Smooth muscle cell of the umbilical artery (primary cell): ENCODE data around the gene NXPE3. TPM values are rescaled to one million over a fixed set of nuclear protein-coding genes. Genes with fewer than 3 reads are reported as not detected.

Experiments used
- total RNA-seq: library from RNA; depleted of rRNA; stranded (reverse); fragments of >200 nt; gene quantifications from 2 replicates; pipeline ENCODE4 v1.2.3, GENCODE V29; 2014

Gene NXPE3
- total RNA-seq, result 27.3 and 39.5 TPM in 2 replicates

GRCh38 chr3:101779047-101779821 is at the start of gene NXPE3:
Gene NXPE3, plus strand, starts transcription at chr3:101779211. Its CDS starts 6,386 bp downstream, at chr3:101785597.

GRCh38 chr3:101848754-101849713 is 70.0 kb downstream of the NXPE3 start, which contains the start of gene NFKBIZ:
Gene NFKBIZ, plus strand, starts transcription at chr3:101849514. Its CDS starts 115 bp downstream, at chr3:101849629.

Other genes starting within 250 kb of the NXPE3 start
- gene TRMT10C, start 217.3 kb upstream of the NXPE3 start, total RNA-seq, result 22.0 and 27.3 TPM in 2 replicates
- 99.2 and 127 TPM in 2 replicates for gene PCNP, start 205.0 kb upstream of the NXPE3 start, total RNA-seq
- 25.8 and 30.2 TPM in 2 replicates for gene ZBTB11, start 102.1 kb upstream of the NXPE3 start, total RNA-seq
- 591 and 1,533 TPM in 2 replicates for gene RPL24, start 92.5 kb upstream of the NXPE3 start, total RNA-seq
- gene CEP97, start 54.6 kb upstream of the NXPE3 start, total RNA-seq, result 16.2 and 16.3 TPM in 2 replicates
- gene NFKBIZ, start 70.3 kb downstream of the NXPE3 start, total RNA-seq, result 71.6 and 129 TPM in 2 replicates